Measurements from ENCODE around the gene PANK2.

DNA sequence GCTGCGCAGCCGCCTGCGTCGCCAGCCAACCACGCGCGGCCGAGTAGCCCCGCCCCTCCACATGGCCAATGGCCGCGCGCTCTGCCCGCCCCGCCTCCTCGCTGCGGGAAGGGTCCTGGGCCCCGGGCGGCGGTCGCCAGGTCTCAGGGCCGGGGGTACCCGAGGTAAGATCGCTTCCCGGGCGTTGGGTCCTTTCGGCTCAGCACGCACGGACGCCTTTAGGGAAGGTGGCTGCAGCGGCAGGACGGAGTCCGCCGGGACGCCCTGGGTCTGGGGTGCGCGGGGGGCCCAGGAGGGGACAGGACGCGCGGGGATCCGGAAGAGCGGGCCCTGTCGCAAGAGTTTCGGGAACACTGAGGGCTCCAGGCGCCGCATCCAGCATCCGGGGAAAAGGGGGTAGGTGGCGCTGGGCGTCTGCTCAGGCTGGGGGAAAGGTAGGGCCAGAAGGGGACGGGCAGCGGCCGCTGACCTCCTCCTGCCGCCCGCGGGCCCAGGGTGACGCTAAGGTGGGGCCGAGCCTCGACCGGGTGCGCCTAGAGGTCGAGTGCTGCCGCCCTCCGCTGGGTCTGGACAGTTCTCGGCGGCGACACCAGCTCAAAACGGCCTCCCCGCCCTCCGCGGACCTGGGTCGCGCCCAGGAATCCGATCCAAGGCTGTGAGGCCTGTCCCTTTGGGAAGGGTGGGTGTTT, 42.3 kb upstream of the PANK2 start, which contains the start of gene MAVS:
- peak in 1 of 2 donors; percentile 74 for TF ChIP-seq POLR2A (IDR thresholded peaks at IDR 0.05)
- TF ChIP-seq, protein P1, sequence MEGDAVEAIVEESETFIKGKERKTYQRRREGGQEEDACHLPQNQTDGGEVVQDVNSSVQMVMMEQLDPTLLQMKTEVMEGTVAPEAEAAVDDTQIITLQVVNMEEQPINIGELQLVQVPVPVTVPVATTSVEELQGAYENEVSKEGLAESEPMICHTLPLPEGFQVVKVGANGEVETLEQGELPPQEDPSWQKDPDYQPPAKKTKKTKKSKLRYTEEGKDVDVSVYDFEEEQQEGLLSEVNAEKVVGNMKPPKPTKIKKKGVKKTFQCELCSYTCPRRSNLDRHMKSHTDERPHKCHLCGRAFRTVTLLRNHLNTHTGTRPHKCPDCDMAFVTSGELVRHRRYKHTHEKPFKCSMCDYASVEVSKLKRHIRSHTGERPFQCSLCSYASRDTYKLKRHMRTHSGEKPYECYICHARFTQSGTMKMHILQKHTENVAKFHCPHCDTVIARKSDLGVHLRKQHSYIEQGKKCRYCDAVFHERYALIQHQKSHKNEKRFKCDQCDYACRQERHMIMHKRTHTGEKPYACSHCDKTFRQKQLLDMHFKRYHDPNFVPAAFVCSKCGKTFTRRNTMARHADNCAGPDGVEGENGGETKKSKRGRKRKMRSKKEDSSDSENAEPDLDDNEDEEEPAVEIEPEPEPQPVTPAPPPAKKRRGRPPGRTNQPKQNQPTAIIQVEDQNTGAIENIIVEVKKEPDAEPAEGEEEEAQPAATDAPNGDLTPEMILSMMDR (IDR thresholded peaks at IDR 0.05) = no peak
